ENCODE results near the gene MMS19.
"Not testable (repeated sequence)": the region's sequence is repeated elsewhere in the genome, so short reads cannot be mapped to it uniquely, and the experiment has no call there.

MMS19 gene

GRCh38 chr10:97481071-97481470 is 17.2 kb downstream of the MMS19 start:
- TF ChIP-seq, protein P1, sequence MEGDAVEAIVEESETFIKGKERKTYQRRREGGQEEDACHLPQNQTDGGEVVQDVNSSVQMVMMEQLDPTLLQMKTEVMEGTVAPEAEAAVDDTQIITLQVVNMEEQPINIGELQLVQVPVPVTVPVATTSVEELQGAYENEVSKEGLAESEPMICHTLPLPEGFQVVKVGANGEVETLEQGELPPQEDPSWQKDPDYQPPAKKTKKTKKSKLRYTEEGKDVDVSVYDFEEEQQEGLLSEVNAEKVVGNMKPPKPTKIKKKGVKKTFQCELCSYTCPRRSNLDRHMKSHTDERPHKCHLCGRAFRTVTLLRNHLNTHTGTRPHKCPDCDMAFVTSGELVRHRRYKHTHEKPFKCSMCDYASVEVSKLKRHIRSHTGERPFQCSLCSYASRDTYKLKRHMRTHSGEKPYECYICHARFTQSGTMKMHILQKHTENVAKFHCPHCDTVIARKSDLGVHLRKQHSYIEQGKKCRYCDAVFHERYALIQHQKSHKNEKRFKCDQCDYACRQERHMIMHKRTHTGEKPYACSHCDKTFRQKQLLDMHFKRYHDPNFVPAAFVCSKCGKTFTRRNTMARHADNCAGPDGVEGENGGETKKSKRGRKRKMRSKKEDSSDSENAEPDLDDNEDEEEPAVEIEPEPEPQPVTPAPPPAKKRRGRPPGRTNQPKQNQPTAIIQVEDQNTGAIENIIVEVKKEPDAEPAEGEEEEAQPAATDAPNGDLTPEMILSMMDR (IDR thresholded peaks at IDR 0.05; ENCODE audit: control insufficient read depth, extremely low read depth, insufficient read depth): no peak
- no peak overlapping the region for H3K4me3 ChIP-seq (ENCODE audit: low read depth, low read length)
- no peak for DNase-seq (ENCODE audit: low read depth)

- TF ChIP-seq, protein P1 (IDR thresholded peaks at IDR 0.05; ENCODE audit: control insufficient read depth, extremely low read depth, insufficient read depth): no peak
- no peak for DNase-seq (ENCODE audit: low read depth)
- no peak overlapping the region for H3K4me3 ChIP-seq (ENCODE audit: low read depth, low read length)
Observed at GRCh38 chr10:97479939-97480338, 18.3 kb downstream of the MMS19 start.

DNA sequence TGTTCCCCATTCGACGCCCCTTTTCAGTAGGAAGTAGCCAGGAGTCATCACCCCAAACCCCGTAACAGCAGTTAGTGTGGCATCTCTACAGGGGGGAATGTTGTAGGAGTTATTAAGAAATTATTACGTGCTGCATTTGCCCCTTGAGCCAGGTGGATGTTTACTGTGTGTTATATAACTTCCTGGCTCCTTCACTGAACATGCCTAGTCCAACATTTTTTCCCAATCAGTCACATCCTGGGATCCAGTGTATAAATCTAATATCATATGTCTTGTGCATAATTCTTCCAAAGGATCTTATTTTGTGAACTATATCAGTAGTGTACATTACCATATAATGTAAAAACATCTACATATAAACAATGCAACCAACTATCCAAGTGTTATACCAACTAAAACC is 18.8 kb downstream of the MMS19 start:
- not testable (repeated sequence) for DNase-seq (ENCODE audit: low read depth); H3K4me3 ChIP-seq (ENCODE audit: low read depth, low read length)

DNA sequence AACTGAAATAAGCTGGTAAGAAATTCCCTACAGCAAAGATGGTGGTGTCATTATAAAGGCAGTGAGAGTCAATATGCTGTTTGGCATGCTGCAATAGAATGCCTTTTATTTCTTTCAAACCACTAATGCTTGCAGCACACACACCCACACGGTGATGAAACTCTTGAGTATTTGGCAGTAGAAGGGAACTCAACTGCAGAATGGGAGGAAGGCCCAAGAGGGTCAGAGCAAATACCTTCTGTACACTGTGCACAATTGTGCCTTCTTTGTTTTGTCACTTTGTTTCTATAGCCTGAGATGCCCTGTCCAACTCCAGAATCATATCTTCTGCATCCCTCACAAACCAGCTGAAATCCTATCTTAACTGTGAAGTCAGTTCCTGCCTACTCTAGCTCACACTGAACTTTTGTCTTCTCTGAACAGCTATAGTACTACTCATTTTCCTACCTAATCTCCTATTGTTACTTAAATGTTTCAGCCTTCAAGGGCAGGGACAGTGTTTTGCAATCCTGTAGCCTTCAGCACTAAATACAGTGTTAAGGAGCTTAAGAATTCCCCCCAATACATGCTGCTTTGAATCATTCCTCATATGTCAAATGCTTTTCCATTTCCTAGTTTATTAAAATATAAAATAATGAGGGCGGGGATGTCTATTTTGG is 22.2 kb downstream of the MMS19 start:
- TF ChIP-seq, protein P1 (IDR thresholded peaks at IDR 0.05; ENCODE audit: control insufficient read depth, extremely low read depth, insufficient read depth): no peak
- no peak for DNase-seq (ENCODE audit: low read depth)
- no peak overlapping the region for H3K4me3 ChIP-seq (ENCODE audit: low read depth, low read length)

DNA sequence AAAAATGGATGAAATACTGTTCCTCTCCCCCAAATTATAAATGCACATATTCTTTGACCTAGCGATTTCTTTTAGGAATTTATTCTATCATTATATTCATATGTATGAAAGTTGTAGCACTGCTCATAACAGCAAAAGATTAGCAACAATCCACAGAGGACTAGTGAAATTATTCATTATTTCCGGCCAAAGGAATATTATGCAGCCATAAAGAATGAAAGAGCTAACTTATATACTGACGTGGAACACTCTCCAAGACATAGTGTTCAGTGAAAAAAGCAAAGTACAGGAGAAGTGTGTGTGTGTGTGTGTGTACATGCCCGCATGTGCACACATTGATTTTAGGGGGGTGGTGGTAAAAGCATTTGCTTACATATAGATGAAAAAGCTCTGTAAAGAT is 23.3 kb downstream of the MMS19 start:
- DNase-seq (ENCODE audit: low read depth): no peak
- TF ChIP-seq, protein P1 (IDR thresholded peaks at IDR 0.05; ENCODE audit: control insufficient read depth, extremely low read depth, insufficient read depth): no peak

GRCh38 chr10:97468781-97469180 is 29.4 kb downstream of the MMS19 start:
- DNase-seq (ENCODE audit: low read depth); H3K4me3 ChIP-seq (ENCODE audit: low read depth, low read length): not testable (repeated sequence)

More for the DNA sequence above, 23.3 kb downstream of the MMS19 start:
- no peak overlapping the region for H3K4me3 ChIP-seq (ENCODE audit: low read depth, low read length)

- H3K4me3 ChIP-seq (ENCODE audit: low read depth, low read length): no peak overlapping the region
- DNase-seq (ENCODE audit: low read depth): no peak
- TF ChIP-seq, protein P1 (IDR thresholded peaks at IDR 0.05; ENCODE audit: control insufficient read depth, extremely low read depth, insufficient read depth): no peak
Observed at GRCh38 chr10:97468162-97468561, 30.1 kb downstream of the MMS19 start.

GRCh38 chr10:97466755-97467154 is 31.5 kb downstream of the MMS19 start:
- no peak for DNase-seq (ENCODE audit: low read depth)
- no peak overlapping the region for H3K4me3 ChIP-seq (ENCODE audit: low read depth, low read length)
- TF ChIP-seq, protein P1 (IDR thresholded peaks at IDR 0.05; ENCODE audit: control insufficient read depth, extremely low read depth, insufficient read depth): no peak
